BLaER1 treated with 17β-estradiol and CSF1 and Interleukin-3, amounts not matched to agents 10 nM and 100 nM (cell line): ENCODE measurements around the gene DLG5.

ENCODE experiments used
- H3K27ac ChIP-seq, 11 experiments: shearing (Covaris generic); formaldehyde crosslinking; 2 replicates each; pipeline ENCODE4 v1.8.1; 2022
- H3K27me3 ChIP-seq, 11 experiments: shearing (Covaris generic); formaldehyde crosslinking; 2 replicates each; pipeline ENCODE4 v1.8.1; 2022
- H3K36me3 ChIP-seq, 11 experiments: shearing (Covaris generic); formaldehyde crosslinking; 2 replicates each; pipeline ENCODE4 v1.8.1; 2022
- H3K4me1 ChIP-seq, 10 experiments: shearing (Covaris generic); formaldehyde crosslinking; 2 replicates each; pipeline ENCODE4 v1.8.1; 2022
- H3K4me2 ChIP-seq, 11 experiments: shearing (Covaris generic); formaldehyde crosslinking; 2 replicates each; pipeline ENCODE4 v1.8.1; 2022
- H3K4me3 ChIP-seq, 10 experiments: shearing (Covaris generic); formaldehyde crosslinking; 2 replicates each; pipeline ENCODE4 v1.8.1; 2022
- H3K9ac ChIP-seq, 11 experiments: shearing (Covaris generic); formaldehyde crosslinking; 2 replicates each; pipeline ENCODE4 v1.8.1; 2022
- H3K9me3 ChIP-seq, 11 experiments: shearing (Covaris generic); formaldehyde crosslinking; replicated peaks in 1 of 11; 2 replicates each; pipeline ENCODE4 v1.8.1; 2022
- H4K20me1 ChIP-seq, 11 experiments: shearing (Covaris generic); formaldehyde crosslinking; 2 replicates each; pipeline ENCODE4 v1.8.1; 2022
- Cebpa-rat ChIP-seq, 11 experiments: shearing (Covaris generic); IDR thresholded peaks; 2 replicates each; pipeline ENCODE4 v1.8.1; 2022

Gene DLG5

GRCh38 chr10:77936697-77937567, 10.4 kb upstream of the DLG5 start:
- Histone ChIP-seq H3K4me3 (no peak overlapping the region), H3K27ac (no peak overlapping the region), H3K36me3 (no peaks in the 10 kb centered on the region), H4K20me1 (no peaks in the 10 kb centered on the region), H3K9me3 (no peaks in the 10 kb centered on the region), H3K9ac (no peak overlapping the region), H3K27me3 (no peaks in the 10 kb centered on the region), H3K4me1 (no peaks in the 10 kb centered on the region), H3K4me2 (no peak overlapping the region)
- TF ChIP-seq Cebpa-rat (IDR thresholded peaks at IDR 0.05) = no peak

GRCh38 chr10:77932016-77932715, 5.6 kb upstream of the DLG5 start:
- Histone ChIP-seq H3K27ac (no peak overlapping the region), H3K9ac (no peak overlapping the region), H3K36me3 (no peaks in the 10 kb centered on the region), H3K9me3 (no peaks in the 10 kb centered on the region), H3K27me3 (peaks cover 12 to 28% (median 22%) of the 10 kb centered on the region in 11 experiments), H3K4me2 (no peak overlapping the region), H3K4me1 (peaks cover 0 to 6% (median 3%) of the 10 kb centered on the region in 10 experiments; a peak in 13 of 20 replicates), H3K4me3 (no peak overlapping the region), H4K20me1 (peaks cover 0 to 7% (median 0%) of the 10 kb centered on the region in 11 experiments; a peak in 2 of 22 replicates)
- no peak for TF ChIP-seq Cebpa-rat (IDR thresholded peaks at IDR 0.05)

GRCh38 chr10:77927402-77928246, 1.1 kb upstream of the DLG5 start:
- Histone ChIP-seq H4K20me1 (peaks cover 0 to 43% (median 17%) of the 10 kb centered on the region in 11 experiments; a peak in 13 of 22 replicates), H3K9ac (peak overlapping the region in 10 of 11 experiments; percentile 75 to 85 (median 83); a peak in 16 of 22 replicates), H3K27me3 (peaks cover 27 to 60% (median 51%) of the 10 kb centered on the region in 11 experiments), H3K4me1 (peaks cover 16 to 29% (median 25%) of the 10 kb centered on the region in 10 experiments), H3K27ac (no peak overlapping the region; a peak in 1 of 22 replicates), H3K36me3 (0 out of 22 replicates have a peak, but pooled peaks cover 0 to under 1% (median 0%) of the 10 kb centered on the region in 11 experiments), H3K9me3 (no peaks in the 10 kb centered on the region), H3K4me2 (peak overlapping the region; percentile 81 to 100 (median 100)), H3K4me3 (peak overlapping the region; percentile 67 to 87 (median 76))
- no peak for TF ChIP-seq Cebpa-rat (IDR thresholded peaks at IDR 0.05)

- Histone ChIP-seq H3K9me3 (no peaks in the 10 kb centered on the region), H3K4me3 (peak overlapping the region; percentile 67 to 87 (median 76)), H3K27me3 (peaks cover 27 to 60% (median 51%) of the 10 kb centered on the region in 11 experiments), H3K4me2 (peak overlapping the region; percentile 98 to 100 (median 100)), H4K20me1 (peaks cover 0 to 60% (median 26%) of the 10 kb centered on the region in 11 experiments; a peak in 15 of 22 replicates), H3K9ac (peak overlapping the region; percentile 75 to 85 (median 82)), H3K36me3 (peaks cover 0 to 4% (median 0%) of the 10 kb centered on the region in 11 experiments; a peak in 1 of 22 replicates), H3K27ac (peak overlapping the region; percentile 48 to 77 (median 72); a peak in 21 of 22 replicates), H3K4me1 (peaks cover 16 to 35% (median 27%) of the 10 kb centered on the region in 10 experiments)
- no peak for TF ChIP-seq Cebpa-rat (IDR thresholded peaks at IDR 0.05)
Observed at GRCh38 chr10:77925795-77926565, 575 bp downstream of the DLG5 start.

GRCh38 chr10:77925410-77925794, 1.2 kb downstream of the DLG5 start:
- no peak for TF ChIP-seq Cebpa-rat (IDR thresholded peaks at IDR 0.05)
- Histone ChIP-seq H3K9ac (peak overlapping the region; percentile 75 to 85 (median 82)), H3K4me3 (peak overlapping the region; percentile 67 to 87 (median 76)), H3K4me1 (peaks cover 16 to 36% (median 28%) of the 10 kb centered on the region in 10 experiments), H3K27ac (peak overlapping the region in 8 of 11 experiments; percentile 64 to 77 (median 72); a peak in 8 of 22 replicates), H3K36me3 (peaks cover 0 to 4% (median 0%) of the 10 kb centered on the region in 11 experiments; a peak in 1 of 22 replicates), H3K4me2 (peak overlapping the region; percentile 98 to 100 (median 100)), H3K27me3 (peaks cover 27 to 60% (median 51%) of the 10 kb centered on the region in 11 experiments), H3K9me3 (no peaks in the 10 kb centered on the region), H4K20me1 (peaks cover 0 to 65% (median 29%) of the 10 kb centered on the region in 11 experiments; a peak in 15 of 22 replicates)

GRCh38 chr10:77922566-77923179, 3.9 kb downstream of the DLG5 start:
- no peak for TF ChIP-seq Cebpa-rat (IDR thresholded peaks at IDR 0.05)
- H4K20me1 ChIP-seq = peaks cover 0 to 87% (median 41%) of the 10 kb centered on the region in 11 experiments; a peak in 15 of 22 replicates
- peaks cover 16 to 40% (median 28%) of the 10 kb centered on the region in 10 experiments for H3K4me1 ChIP-seq
- no peak overlapping the region for H3K27ac ChIP-seq
- no peaks in the 10 kb centered on the region for H3K9me3 ChIP-seq
- no peak overlapping the region for H3K4me3 ChIP-seq
- H3K36me3 ChIP-seq = peaks cover 0 to 4% (median 0%) of the 10 kb centered on the region in 11 experiments; a peak in 1 of 22 replicates
- no peak overlapping the region for H3K9ac ChIP-seq
- H3K27me3 ChIP-seq = peaks cover 19 to 36% (median 33%) of the 10 kb centered on the region in 11 experiments
- no peak overlapping the region for H3K4me2 ChIP-seq

GRCh38 chr10:77922055-77922454, 4.5 kb downstream of the DLG5 start:
- peaks cover 16 to 34% (median 26%) of the 10 kb centered on the region in 10 experiments for H3K4me1 ChIP-seq
- peaks cover 0 to 4% (median 0%) of the 10 kb centered on the region in 11 experiments; a peak in 2 of 22 replicates for H3K36me3 ChIP-seq
- no peak overlapping the region for H3K4me2 ChIP-seq
- no peak for TF ChIP-seq Cebpa-rat (IDR thresholded peaks at IDR 0.05)
- no peak overlapping the region for H3K27ac ChIP-seq
- no peaks in the 10 kb centered on the region for H3K9me3 ChIP-seq
- no peak overlapping the region for H3K4me3 ChIP-seq
- H3K27me3 ChIP-seq = peaks cover 13 to 30% (median 26%) of the 10 kb centered on the region in 11 experiments
- H3K9ac ChIP-seq = no peak overlapping the region
- peaks cover 0 to 81% (median 41%) of the 10 kb centered on the region in 11 experiments; a peak in 15 of 22 replicates for H4K20me1 ChIP-seq
